Omental fat pad (tissue), 4 donors: ENCODE data around the gene NCAPG2. TPM values are rescaled to one million over a fixed set of nuclear protein-coding genes. Genes with fewer than 3 reads are reported as not detected.

ENCODE experiments used
- ATAC-seq: fragments of 150-250 bp; one replicate; pipeline ENCODE4 v1.9.1; 2016; ENCODE audit warnings: mild to moderate bottlenecking, moderate library complexity; ENCODE audit not compliant: low FRiP score
- DNase-seq: peaks from one replicate; pipeline ENCODE4 v3.0.0-alpha.2; 2019; ENCODE audit warnings: low spot score
- total RNA-seq, 4 donors: library from RNA; depleted of rRNA; stranded (reverse); fragments of >200 nt; gene quantifications; one replicate each; pipeline ENCODE4 v1.1.0, GENCODE V29; 2016
- TF ChIP-seq, protein P1 (sequence below), 3 donors: fragments of 450-650 bp; IDR thresholded peaks; one replicate each; pipeline ENCODE4 v1.5.1; 2016 to 2017; ENCODE audit warnings: antibody characterized with exemption in 3 of 3, mild to moderate bottlenecking in 3 of 3, moderate library complexity in 2 of 3

NCAPG2 gene, protein sequence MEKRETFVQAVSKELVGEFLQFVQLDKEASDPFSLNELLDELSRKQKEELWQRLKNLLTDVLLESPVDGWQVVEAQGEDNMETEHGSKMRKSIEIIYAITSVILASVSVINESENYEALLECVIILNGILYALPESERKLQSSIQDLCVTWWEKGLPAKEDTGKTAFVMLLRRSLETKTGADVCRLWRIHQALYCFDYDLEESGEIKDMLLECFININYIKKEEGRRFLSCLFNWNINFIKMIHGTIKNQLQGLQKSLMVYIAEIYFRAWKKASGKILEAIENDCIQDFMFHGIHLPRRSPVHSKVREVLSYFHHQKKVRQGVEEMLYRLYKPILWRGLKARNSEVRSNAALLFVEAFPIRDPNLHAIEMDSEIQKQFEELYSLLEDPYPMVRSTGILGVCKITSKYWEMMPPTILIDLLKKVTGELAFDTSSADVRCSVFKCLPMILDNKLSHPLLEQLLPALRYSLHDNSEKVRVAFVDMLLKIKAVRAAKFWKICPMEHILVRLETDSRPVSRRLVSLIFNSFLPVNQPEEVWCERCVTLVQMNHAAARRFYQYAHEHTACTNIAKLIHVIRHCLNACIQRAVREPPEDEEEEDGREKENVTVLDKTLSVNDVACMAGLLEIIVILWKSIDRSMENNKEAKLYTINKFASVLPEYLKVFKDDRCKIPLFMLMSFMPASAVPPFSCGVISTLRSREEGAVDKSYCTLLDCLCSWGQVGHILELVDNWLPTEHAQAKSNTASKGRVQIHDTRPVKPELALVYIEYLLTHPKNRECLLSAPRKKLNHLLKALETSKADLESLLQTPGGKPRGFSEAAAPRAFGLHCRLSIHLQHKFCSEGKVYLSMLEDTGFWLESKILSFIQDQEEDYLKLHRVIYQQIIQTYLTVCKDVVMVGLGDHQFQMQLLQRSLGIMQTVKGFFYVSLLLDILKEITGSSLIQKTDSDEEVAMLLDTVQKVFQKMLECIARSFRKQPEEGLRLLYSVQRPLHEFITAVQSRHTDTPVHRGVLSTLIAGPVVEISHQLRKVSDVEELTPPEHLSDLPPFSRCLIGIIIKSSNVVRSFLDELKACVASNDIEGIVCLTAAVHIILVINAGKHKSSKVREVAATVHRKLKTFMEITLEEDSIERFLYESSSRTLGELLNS
- total RNA-seq = 1 to 10 TPM; 5.0 to 9.4 (median 8.7) TPM

DNA sequence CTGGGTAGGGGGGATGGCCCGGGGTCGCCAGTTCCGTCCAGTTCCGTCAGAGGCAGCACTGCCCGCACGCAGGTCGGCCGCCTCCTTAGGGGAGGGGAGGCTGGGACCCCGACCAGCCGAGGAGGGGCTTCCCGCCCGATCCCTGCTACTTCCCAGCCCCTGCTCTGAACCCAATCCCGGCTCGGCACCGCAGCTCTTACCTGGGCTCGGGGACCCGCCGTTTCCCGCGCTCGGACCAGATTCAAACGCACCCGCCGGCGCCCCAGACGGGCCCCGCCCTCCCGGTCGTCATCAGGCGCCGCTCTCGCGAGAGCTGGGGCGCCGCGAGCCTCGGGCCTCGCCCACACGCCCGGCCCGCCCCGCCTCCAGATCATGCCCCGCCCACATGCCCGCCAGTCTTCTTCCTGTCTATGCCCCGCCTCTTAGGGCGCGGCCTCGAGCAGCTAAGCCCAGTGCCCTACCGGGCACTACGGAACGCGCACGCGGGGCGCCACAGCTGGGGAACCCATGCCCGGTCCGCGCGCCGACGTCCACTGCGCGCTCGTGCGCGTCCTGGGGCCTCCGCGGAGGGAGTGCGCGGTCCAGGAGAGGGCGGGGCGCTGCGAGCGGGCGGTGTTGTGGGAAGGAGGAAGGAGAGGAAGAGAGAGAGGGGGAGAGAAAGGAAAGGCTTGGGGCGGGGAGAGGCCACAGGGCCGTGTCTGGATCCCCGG lies at the start of gene NCAPG2:
Gene NCAPG2, minus strand, starts transcription at position 281 of the 710 bp plus-strand sequence. CDS start 2,905 bp downstream, outside the sequence.
- TF ChIP-seq, protein P1, sequence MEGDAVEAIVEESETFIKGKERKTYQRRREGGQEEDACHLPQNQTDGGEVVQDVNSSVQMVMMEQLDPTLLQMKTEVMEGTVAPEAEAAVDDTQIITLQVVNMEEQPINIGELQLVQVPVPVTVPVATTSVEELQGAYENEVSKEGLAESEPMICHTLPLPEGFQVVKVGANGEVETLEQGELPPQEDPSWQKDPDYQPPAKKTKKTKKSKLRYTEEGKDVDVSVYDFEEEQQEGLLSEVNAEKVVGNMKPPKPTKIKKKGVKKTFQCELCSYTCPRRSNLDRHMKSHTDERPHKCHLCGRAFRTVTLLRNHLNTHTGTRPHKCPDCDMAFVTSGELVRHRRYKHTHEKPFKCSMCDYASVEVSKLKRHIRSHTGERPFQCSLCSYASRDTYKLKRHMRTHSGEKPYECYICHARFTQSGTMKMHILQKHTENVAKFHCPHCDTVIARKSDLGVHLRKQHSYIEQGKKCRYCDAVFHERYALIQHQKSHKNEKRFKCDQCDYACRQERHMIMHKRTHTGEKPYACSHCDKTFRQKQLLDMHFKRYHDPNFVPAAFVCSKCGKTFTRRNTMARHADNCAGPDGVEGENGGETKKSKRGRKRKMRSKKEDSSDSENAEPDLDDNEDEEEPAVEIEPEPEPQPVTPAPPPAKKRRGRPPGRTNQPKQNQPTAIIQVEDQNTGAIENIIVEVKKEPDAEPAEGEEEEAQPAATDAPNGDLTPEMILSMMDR (IDR thresholded peaks at IDR 0.05) = peak in 2 of 3 donors; percentile 12 to 30
- ATAC-seq = peak; percentile 100

DNA sequence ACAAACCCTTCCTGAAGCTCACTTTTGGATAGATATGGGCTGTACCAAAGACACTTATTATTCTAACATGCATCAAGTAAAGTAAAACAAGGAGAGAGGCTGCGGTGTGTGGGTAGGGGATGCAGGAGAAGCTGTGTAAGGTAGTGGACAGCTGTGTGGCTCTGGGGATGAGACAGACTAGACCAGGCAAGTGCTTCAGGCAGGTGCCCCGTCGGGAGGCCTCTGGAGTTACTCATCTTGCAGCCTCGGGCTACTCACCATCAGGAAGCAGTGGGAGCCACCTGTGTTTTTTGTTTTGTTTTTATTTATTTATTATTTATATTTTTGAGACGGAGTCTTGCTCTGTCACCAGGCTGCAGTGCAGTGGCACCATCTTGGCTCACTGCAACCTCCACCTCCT lies 49.3 kb upstream of the NCAPG2 start:
- TF ChIP-seq, protein P1 (IDR thresholded peaks at IDR 0.05) = no peak
- no peak for ATAC-seq
- DNase-seq = no peak

More for the DNA sequence above, at the start of gene NCAPG2:
- peak; percentile 90 for DNase-seq

DNA sequence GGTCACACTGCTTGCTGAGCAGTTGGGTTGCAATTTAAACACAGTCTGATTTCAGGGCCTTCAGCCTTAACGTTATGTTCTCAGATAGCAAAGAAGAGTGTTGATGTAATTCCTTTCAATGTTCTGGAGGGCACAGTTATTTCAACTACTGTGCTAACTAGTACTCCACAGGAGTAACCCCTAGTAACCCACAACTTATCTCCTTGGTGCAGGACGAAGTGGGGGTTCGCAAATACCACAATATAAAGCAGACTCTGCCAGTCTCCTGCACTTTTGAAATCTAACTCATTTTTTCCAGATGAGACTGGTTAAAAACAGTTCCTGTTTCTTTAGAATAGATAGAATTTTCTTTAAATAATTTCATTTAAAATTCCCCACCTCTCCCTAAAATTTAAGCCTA lies 47.1 kb upstream of the NCAPG2 start:
- no peak for ATAC-seq
- TF ChIP-seq, protein P1 (IDR thresholded peaks at IDR 0.05) = no peak
- DNase-seq = no peak

DNA sequence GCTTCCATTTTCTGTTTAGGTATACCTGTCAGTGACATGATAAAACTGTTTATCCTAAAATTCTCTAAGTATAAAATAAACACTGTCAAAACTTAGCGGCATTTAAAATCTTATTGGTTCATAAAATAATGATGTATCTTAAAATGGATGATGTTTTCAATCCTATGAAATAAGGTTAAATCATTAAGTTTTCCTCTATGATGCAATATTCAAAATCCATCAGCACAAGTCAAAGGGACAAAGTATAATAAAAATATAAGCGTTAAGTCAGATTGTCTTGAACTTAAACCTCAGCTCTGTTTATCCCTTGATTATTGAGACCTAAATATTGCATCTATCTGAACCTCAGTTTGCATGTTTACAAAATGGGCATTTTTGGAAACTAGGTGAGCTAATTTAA lies 46.6 kb upstream of the NCAPG2 start:
- DNase-seq (no peak), ATAC-seq (no peak)
- TF ChIP-seq, protein P1 (IDR thresholded peaks at IDR 0.05) = no peak

DNA sequence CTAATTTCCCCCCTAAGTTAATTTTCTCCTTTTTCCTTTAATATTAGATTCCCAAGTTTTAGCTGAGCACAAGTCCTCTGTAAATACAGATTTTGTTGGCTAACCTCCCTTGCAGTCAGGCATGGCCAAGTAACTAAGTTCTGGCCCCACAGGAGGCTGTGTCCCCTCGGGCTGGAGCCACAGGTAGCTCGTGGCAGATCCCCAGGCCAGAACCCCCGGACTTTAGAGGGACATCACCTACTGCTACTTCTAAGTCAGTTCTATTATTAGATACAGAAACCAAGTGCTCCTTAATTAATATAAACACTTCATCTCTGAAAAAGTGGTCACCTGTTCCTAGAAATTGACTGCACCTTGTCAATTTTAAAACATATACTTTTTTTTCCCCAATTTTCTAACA lies 46.1 kb upstream of the NCAPG2 start:
- TF ChIP-seq, protein P1 (IDR thresholded peaks at IDR 0.05) = no peak
- DNase-seq (no peak), ATAC-seq (no peak)

DNA sequence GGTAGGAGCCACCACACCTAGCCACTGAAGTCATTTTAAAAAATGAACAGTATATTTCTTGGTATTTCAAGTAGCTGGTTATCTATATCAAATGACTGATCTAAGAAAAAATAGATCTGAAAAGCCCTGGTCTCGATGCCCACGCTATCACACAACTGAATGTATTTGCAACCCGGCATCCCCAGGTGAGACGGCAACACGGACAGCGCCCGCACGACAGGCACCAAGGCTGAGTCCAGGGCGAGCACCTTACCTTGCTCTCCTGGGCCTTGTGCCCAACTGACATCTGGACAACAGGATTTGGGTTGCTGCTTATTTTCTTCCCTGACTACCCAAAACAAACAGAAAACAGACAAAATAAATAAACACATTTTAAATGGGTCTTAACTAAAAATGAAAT lies 44.8 kb upstream of the NCAPG2 start:
- no peak for DNase-seq
- TF ChIP-seq, protein P1 (IDR thresholded peaks at IDR 0.05) = no peak
- no peak for ATAC-seq
